ENCODE measurements around the gene GRIA1. TPM values are rescaled to one million over a fixed set of nuclear protein-coding genes. Genes with fewer than 3 reads are reported as not detected.

The GRIA1 gene
- total RNA-seq, 1 donor from 2014 or later: not detected

DNA sequence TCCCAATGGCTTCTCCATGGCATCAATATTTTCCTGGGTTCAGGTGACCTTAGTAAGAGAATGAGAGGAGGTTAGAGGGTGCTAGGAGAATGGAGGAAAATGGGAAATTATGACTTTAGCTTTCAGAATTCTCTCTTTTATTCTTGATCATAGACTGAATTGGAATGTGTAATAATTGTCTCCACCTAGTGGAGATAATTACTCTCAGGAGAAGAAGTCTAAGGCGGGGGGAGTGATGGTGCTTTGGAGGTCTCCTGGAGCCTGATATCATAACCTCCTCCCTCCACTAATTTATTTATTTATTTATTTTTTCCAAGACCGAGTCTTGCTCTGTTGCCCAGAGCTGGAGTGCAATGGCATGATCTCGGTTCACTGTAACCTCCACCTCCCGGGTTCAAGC lies 221.3 kb downstream of the GRIA1 start:
- Mint-ChIP-seq H3K9me3 (ENCODE audit: low read depth) (no peaks in the 10 kb centered on the region), H3K27ac (no peak overlapping the region), H3K4me3 (ENCODE audit: low read depth) (no peak overlapping the region), H3K4me1 (ENCODE audit: low read depth) (no peaks in the 10 kb centered on the region), H3K27me3 (no peaks in the 10 kb centered on the region), H3K36me3 (ENCODE audit: insufficient read depth) (no peaks in the 10 kb centered on the region)
- no peak for DNase-seq (ENCODE audit: low spot score, unreplicated experiment)
- TF ChIP-seq, protein P1, sequence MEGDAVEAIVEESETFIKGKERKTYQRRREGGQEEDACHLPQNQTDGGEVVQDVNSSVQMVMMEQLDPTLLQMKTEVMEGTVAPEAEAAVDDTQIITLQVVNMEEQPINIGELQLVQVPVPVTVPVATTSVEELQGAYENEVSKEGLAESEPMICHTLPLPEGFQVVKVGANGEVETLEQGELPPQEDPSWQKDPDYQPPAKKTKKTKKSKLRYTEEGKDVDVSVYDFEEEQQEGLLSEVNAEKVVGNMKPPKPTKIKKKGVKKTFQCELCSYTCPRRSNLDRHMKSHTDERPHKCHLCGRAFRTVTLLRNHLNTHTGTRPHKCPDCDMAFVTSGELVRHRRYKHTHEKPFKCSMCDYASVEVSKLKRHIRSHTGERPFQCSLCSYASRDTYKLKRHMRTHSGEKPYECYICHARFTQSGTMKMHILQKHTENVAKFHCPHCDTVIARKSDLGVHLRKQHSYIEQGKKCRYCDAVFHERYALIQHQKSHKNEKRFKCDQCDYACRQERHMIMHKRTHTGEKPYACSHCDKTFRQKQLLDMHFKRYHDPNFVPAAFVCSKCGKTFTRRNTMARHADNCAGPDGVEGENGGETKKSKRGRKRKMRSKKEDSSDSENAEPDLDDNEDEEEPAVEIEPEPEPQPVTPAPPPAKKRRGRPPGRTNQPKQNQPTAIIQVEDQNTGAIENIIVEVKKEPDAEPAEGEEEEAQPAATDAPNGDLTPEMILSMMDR (IDR thresholded peaks at IDR 0.05; ENCODE audit: unreplicated experiment): no peak

DNA sequence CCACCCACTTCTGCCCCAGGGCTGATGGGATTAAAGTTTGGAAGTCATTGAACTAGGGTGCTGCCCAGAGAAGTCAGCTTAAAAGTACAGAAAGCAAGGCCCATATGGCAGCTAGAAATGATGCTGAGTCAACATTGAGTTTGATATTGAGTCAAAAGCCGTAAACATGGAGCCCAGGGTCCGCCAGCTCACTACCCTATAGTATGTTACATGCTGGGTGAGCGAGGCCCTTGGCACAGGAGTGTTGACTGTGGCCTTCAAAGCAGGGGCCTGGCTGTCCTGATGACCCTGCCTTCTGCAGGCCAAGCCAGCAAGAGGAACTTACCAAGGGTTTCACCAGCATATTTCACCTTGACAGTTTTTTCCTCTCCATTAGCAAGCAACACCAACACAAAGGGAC lies 222.5 kb downstream of the GRIA1 start:
- no peak for DNase-seq (ENCODE audit: low spot score, unreplicated experiment)
- Mint-ChIP-seq H3K9me3 (ENCODE audit: low read depth) (no peaks in the 10 kb centered on the region), H3K4me3 (ENCODE audit: low read depth) (no peak overlapping the region), H3K36me3 (ENCODE audit: insufficient read depth) (no peaks in the 10 kb centered on the region), H3K27me3 (no peaks in the 10 kb centered on the region), H3K4me1 (ENCODE audit: low read depth) (no peaks in the 10 kb centered on the region), H3K27ac (no peak overlapping the region)
- TF ChIP-seq, protein P1 (IDR thresholded peaks at IDR 0.05; ENCODE audit: unreplicated experiment): no peak

DNA sequence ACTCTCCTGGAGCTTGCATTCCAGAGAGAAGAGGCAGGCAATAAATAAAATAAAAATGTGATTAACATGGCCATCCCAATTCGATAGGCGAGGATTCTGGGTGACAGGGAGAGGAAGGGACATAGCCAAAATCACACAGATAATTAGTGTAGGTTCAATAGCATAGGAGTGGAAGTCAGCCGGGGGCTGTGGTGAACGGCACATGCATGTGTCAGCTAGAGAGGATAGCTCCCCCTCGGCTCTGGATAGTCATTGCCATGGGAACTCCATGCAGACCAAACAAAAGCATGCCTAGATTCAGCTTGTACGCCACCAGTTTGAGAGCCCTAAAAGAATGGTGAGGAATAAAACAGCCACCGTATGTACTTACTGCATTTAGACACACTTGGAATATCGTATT lies 223.5 kb downstream of the GRIA1 start:
- no peak for DNase-seq (ENCODE audit: low spot score, unreplicated experiment)
- Mint-ChIP-seq H3K27ac (no peak overlapping the region), H3K36me3 (ENCODE audit: insufficient read depth) (no peaks in the 10 kb centered on the region), H3K4me3 (ENCODE audit: low read depth) (no peak overlapping the region), H3K27me3 (no peaks in the 10 kb centered on the region), H3K9me3 (ENCODE audit: low read depth) (no peaks in the 10 kb centered on the region), H3K4me1 (ENCODE audit: low read depth) (peaks cover 4% of the 10 kb centered on the region)
- TF ChIP-seq, protein P1 (IDR thresholded peaks at IDR 0.05; ENCODE audit: unreplicated experiment): no peak

DNA sequence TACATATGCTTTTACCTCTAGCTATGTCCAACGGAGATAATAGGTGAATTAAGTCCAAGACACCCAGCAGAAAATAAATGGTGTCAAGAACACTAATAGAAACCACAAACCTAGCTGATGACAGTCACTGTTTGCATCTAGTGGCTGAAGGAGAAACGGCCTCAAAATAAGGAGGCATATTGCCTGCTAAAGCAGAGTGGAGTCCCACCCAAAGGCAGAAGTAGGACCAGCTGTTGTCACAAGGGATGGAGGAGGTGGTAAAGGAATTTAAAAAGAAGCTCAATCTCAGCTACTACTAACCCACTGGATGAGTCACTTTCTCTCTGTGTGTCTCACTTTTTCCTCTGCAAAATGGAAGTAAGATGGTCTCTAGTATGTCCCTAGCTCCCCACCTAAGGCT lies 224.3 kb downstream of the GRIA1 start:
- Mint-ChIP-seq H3K4me3 (ENCODE audit: low read depth) (no peak overlapping the region), H3K4me1 (ENCODE audit: low read depth) (peaks cover 5% of the 10 kb centered on the region), H3K9me3 (ENCODE audit: low read depth) (no peaks in the 10 kb centered on the region), H3K27me3 (no peaks in the 10 kb centered on the region), H3K36me3 (ENCODE audit: insufficient read depth) (no peaks in the 10 kb centered on the region), H3K27ac (no peak overlapping the region)
- TF ChIP-seq, protein P1 (IDR thresholded peaks at IDR 0.05; ENCODE audit: unreplicated experiment): no peak
- DNase-seq (ENCODE audit: low spot score, unreplicated experiment): no peak

DNA sequence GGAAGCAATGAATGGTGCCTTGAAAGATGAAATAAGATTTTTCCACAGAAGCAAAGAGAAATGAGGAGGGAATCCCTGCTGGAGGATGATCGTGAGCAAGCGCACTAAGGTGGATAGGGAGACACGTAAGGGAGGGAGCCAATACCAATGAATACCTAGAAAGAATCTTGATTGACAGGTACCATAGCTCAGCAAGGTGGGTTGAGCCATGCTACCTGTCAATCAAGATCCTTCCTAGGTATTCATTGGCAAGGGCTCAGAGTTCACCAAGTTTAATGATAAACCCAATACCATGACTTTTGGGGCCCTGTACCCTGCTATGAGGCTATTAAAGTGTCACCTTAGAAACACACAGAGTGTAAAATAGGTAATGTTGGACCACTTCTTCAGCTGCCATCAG lies 226.8 kb downstream of the GRIA1 start:
- no peak for DNase-seq (ENCODE audit: low spot score, unreplicated experiment)
- no peak overlapping the region for H3K27ac Mint-ChIP-seq
- no peaks in the 10 kb centered on the region for H3K36me3 Mint-ChIP-seq (ENCODE audit: insufficient read depth)
- TF ChIP-seq, protein P1 (IDR thresholded peaks at IDR 0.05; ENCODE audit: unreplicated experiment): no peak
- no peaks in the 10 kb centered on the region for H3K9me3 Mint-ChIP-seq (ENCODE audit: low read depth)
- no peaks in the 10 kb centered on the region for H3K27me3 Mint-ChIP-seq
- peaks cover 5% of the 10 kb centered on the region for H3K4me1 Mint-ChIP-seq (ENCODE audit: low read depth)
- no peak overlapping the region for H3K4me3 Mint-ChIP-seq (ENCODE audit: low read depth)
